ENCODE measurements around the gene PKD2L1. TPM values are rescaled to one million over a fixed set of nuclear protein-coding genes. Genes with fewer than 3 reads are reported as not detected.
A peak's percentile ranks its signal among the peaks of the same experiment; 100 is the strongest.

PKD2L1 gene
- polyA plus RNA-seq, 1 donor (not counting 4 experiments of a cell fraction or from before 2014, with no cell fraction given) = not detected

DNA sequence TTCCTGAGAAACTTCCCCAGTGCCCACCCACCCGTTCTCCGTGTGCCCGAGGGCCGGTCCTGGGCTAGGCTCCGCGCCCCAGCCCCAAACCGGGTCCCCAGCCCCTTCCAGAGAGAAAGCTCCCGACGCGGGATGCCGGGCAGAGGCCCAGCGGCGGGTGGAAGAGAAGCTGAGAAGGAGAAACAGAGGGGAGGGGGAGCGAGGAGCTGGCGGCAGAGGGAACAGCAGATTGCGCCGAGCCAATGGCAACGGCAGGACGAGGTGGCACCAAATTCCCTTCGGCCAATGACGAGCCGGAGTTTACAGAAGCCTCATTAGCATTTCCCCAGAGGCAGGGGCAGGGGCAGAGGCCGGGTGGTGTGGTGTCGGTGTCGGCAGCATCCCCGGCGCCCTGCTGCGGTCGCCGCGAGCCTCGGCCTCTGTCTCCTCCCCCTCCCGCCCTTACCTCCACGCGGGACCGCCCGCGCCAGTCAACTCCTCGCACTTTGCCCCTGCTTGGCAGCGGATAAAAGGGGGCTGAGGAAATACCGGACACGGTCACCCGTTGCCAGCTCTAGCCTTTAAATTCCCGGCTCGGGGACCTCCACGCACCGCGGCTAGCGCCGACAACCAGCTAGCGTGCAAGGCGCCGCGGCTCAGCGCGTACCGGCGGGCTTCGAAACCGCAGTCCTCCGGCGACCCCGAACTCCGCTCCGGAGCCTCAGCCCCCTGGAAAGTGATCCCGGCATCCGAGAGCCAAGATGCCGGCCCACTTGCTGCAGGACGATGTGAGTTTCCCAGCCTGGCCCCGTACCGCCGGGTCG, 16.9 kb upstream of the PKD2L1 start, which contains the start of gene SCD:
Gene SCD (plus strand): TSS at position 469 of the 803 bp plus-strand sequence. CDS start 272 bp downstream, at position 741.
- FAIRE-seq = peak; percentile 20
- Histone ChIP-seq H3K79me2 (ENCODE audit: control insufficient read depth, insufficient read depth, low read length) (peaks cover 55% of the 10 kb centered on the region), H3K9me3 (ENCODE audit: control insufficient read depth, low read depth, low read length) (no peaks in the 10 kb centered on the region), H3K27ac (ENCODE audit: control insufficient read depth, insufficient read depth, low read length) (peak within 1 kb of the TSS; percentile 59), H4K20me1 (ENCODE audit: control insufficient read depth, extremely low read depth, insufficient read depth, low read length) (peaks cover 36% of the 10 kb centered on the region), H3K36me3 (ENCODE audit: control insufficient read depth in 2 of 2, extremely low read depth in 1 of 2, insufficient read depth in 2 of 2, low read length in 2 of 2) (peaks cover 32 to 43% of the 10 kb centered on the region in 2 experiments), H3K9me1 (ENCODE audit: control insufficient read depth, extremely low read depth, insufficient read depth, low read length) (peaks cover 6% of the 10 kb centered on the region), H3K9ac (ENCODE audit: control insufficient read depth, extremely low read depth, insufficient read depth, low read length) (peak within 1 kb of the TSS; percentile 86), H3K27me3 (ENCODE audit: control insufficient read depth, extremely low read depth, insufficient read depth, low read length) (no peaks in the 10 kb centered on the region), H2AFZ (ENCODE audit: control insufficient read depth, low read length) (no peak within 1 kb of the TSS), H3K4me2 (ENCODE audit: control insufficient read depth, extremely low read depth, insufficient read depth, low read depth, low read length) (peak within 1 kb of the TSS; percentile 91), H3K4me1 (ENCODE audit: control insufficient read depth, extremely low read depth, insufficient read depth, low read length) (peaks cover 42% of the 10 kb centered on the region), H3K4me3 (ENCODE audit: control insufficient read depth in 2 of 3, extremely low read depth in 1 of 3, insufficient read depth in 2 of 3, low read depth in 1 of 3, low read length in 3 of 3) (peak within 1 kb of the TSS; percentile 81 to 96 (median 84))
- dilution Hi-C loops (cut with MboI; ENCODE audit: extremely low pct_ligation_motif_present, low sequenced_read_pairs) = loop anchor here (25.0 kb wide), 1 partner anchor 90 kb away; no protein-coding TSS in a partner anchor
- DNase-seq (ENCODE audit: low read depth, low spot score) = peak; percentile 84
- no peak for TF ChIP-seq CTCF (optimal IDR thresholded peaks at IDR 0.05 in 1 of 3, IDR thresholded peaks at IDR 0.05 in 1 of 3, conservative IDR thresholded peaks at IDR 0.05 in 1 of 3; ENCODE audit: extremely low read depth in 1 of 3, insufficient read depth in 2 of 3, low read length in 3 of 3)
- no peak for TF ChIP-seq EZH2 (IDR thresholded peaks at IDR 0.05; ENCODE audit: low read length)

- peak overlapping the region; percentile 81 to 96 (median 84) for H3K4me3 ChIP-seq (ENCODE audit: control insufficient read depth in 2 of 3, extremely low read depth in 1 of 3, insufficient read depth in 2 of 3, low read depth in 1 of 3, low read length in 3 of 3)
- FAIRE-seq (no peak), DNase-seq (ENCODE audit: low read depth, low spot score) (no peak)
- peaks cover 49% of the 10 kb centered on the region for H3K79me2 ChIP-seq (ENCODE audit: control insufficient read depth, insufficient read depth, low read length)
- H3K9ac ChIP-seq (ENCODE audit: control insufficient read depth, extremely low read depth, insufficient read depth, low read length) = peak overlapping the region; percentile 86
- peak overlapping the region; percentile 63 for H3K4me2 ChIP-seq (ENCODE audit: control insufficient read depth, extremely low read depth, insufficient read depth, low read depth, low read length)
- H2AFZ ChIP-seq (ENCODE audit: control insufficient read depth, low read length) = no peak overlapping the region
- no peaks in the 10 kb centered on the region for H3K27me3 ChIP-seq (ENCODE audit: control insufficient read depth, extremely low read depth, insufficient read depth, low read length)
- dilution Hi-C loops (cut with MboI; ENCODE audit: extremely low pct_ligation_motif_present, low sequenced_read_pairs) = loop anchor here (25.0 kb wide), 1 partner anchor 91 kb away; no protein-coding TSS in a partner anchor
- H3K36me3 ChIP-seq (ENCODE audit: control insufficient read depth in 2 of 2, extremely low read depth in 1 of 2, insufficient read depth in 2 of 2, low read length in 2 of 2) = peaks cover 29 to 37% of the 10 kb centered on the region in 2 experiments
- peaks cover 6% of the 10 kb centered on the region for H3K9me1 ChIP-seq (ENCODE audit: control insufficient read depth, extremely low read depth, insufficient read depth, low read length)
- H3K27ac ChIP-seq (ENCODE audit: control insufficient read depth, insufficient read depth, low read length) = peak overlapping the region; percentile 59
- peaks cover 31% of the 10 kb centered on the region for H4K20me1 ChIP-seq (ENCODE audit: control insufficient read depth, extremely low read depth, insufficient read depth, low read length)
- peaks cover 37% of the 10 kb centered on the region for H3K4me1 ChIP-seq (ENCODE audit: control insufficient read depth, extremely low read depth, insufficient read depth, low read length)
- no peaks in the 10 kb centered on the region for H3K9me3 ChIP-seq (ENCODE audit: control insufficient read depth, low read depth, low read length)
- no peak for TF ChIP-seq EZH2 (IDR thresholded peaks at IDR 0.05; ENCODE audit: low read length)
- TF ChIP-seq CTCF (optimal IDR thresholded peaks at IDR 0.05 in 1 of 3, IDR thresholded peaks at IDR 0.05 in 1 of 3, conservative IDR thresholded peaks at IDR 0.05 in 1 of 3; ENCODE audit: extremely low read depth in 1 of 3, insufficient read depth in 2 of 3, low read length in 3 of 3) = no peak
Observed at GRCh38 chr10:100346351-100346764, 16.3 kb upstream of the PKD2L1 start.

All from keratinocyte (primary cell).